OCI-LY1 (cell line): ENCODE data around the gene ALDH5A1.

Source experiments
- EZH2 ChIP-seq: fragments of 200-600 bp; sonication (generic), shearing (Covaris generic); IDR thresholded peaks from 2 replicates; pipeline ENCODE4 v1.8.0; 2017; ENCODE audit warnings: borderline replicate concordance, mixed run types, mild to moderate bottlenecking, antibody characterized with exemption, low read length, moderate library complexity, mixed read lengths
- TF ChIP-seq, protein P1 (sequence below): fragments of 200-600 bp; sonication (generic), shearing (Covaris generic); IDR thresholded peaks from 2 replicates; pipeline ENCODE4 v1.5.1; 2017; ENCODE audit warnings: mild to moderate bottlenecking, antibody characterized with exemption, low read length, moderate library complexity, mixed read lengths

DNA sequence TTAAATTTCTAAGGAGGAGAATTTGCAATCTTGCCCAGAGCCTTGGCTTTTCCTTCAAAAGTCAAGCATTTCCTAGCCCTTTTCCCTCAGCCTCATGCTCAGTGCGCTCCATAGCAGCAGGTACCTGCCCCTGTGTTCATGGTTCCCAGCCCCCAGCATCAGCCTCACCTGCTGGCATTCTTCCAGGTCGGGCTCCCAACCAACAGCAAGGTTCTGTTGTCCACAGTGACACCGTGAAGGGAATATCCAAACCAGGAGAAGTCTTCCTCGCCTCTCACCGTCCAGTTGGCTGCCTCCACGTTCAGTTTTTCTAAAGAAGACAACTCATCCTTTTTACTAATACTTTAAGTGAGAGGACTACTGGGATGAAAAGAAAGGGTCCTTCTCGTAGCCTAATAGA is 48.1 kb upstream of the ALDH5A1 start:
- TF ChIP-seq, protein P1, sequence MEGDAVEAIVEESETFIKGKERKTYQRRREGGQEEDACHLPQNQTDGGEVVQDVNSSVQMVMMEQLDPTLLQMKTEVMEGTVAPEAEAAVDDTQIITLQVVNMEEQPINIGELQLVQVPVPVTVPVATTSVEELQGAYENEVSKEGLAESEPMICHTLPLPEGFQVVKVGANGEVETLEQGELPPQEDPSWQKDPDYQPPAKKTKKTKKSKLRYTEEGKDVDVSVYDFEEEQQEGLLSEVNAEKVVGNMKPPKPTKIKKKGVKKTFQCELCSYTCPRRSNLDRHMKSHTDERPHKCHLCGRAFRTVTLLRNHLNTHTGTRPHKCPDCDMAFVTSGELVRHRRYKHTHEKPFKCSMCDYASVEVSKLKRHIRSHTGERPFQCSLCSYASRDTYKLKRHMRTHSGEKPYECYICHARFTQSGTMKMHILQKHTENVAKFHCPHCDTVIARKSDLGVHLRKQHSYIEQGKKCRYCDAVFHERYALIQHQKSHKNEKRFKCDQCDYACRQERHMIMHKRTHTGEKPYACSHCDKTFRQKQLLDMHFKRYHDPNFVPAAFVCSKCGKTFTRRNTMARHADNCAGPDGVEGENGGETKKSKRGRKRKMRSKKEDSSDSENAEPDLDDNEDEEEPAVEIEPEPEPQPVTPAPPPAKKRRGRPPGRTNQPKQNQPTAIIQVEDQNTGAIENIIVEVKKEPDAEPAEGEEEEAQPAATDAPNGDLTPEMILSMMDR, result no peak
- TF ChIP-seq EZH2, result no peak
